Endothelial cell of umbilical vein (primary cell): ENCODE results near the gene MYH11. TPM values are rescaled to one million over a fixed set of nuclear protein-coding genes. Genes with fewer than 3 reads are reported as not detected.

Experiments
- BruUV-seq: library from RNA; stranded (reverse); fragments of 400-500 nt; replicated peaks from 2 replicates; lab custom pipeline; 2021; lab: Mats Ljungman, UMichigan
- CTCF ChIA-PET: fragments of 300-600, 350-600 bp; sonication (Branson Sonifier 250); formaldehyde crosslinking; loops from one replicate; lab custom pipeline; 2021; ENCODE audit warnings: antibody characterized with exemption, inconsistent platforms; lab: Charles Lee
- POLR2A ChIA-PET: fragments of 300-600, 350-600 bp; sonication (Branson Sonifier 250); formaldehyde crosslinking; loops from one replicate; lab custom pipeline; 2021; ENCODE audit warnings: antibody characterized with exemption, inconsistent platforms; lab: Charles Lee
- DNase-seq: peaks from one replicate; pipeline ENCODE4 v3.0.0-alpha.2; 2011; ENCODE audit warnings: low read depth, low spot score
- FAIRE-seq: peaks from 2 replicates; lab custom pipeline; 2011; peaks lifted over from hg19 to GRCh38; lab: Jason Lieb, UNC
- H2AFZ ChIP-seq: 2 replicates; pipeline ENCODE4 v1.6.0; 2012; ENCODE audit warnings: low read depth, low read length, control low read depth, inconsistent platforms
- H3K27ac ChIP-seq: 2 replicates; pipeline ENCODE4 v1.5.1; 2011; ENCODE audit warnings: low read depth, mild to moderate bottlenecking, control low read depth, low read length, moderate library complexity; ENCODE audit not compliant: insufficient read depth
- H3K27me3 ChIP-seq, 2 experiments: 2 replicates each; pipeline versions ENCODE4 v1.6.0 to v1.6.1; 2011; ENCODE audit warnings: low read length in 2 of 2, mixed read lengths in 1 of 2; ENCODE audit not compliant: control insufficient read depth in 2 of 2, insufficient read depth in 2 of 2
- H3K36me3 ChIP-seq, 2 experiments: 2 replicates in 1 of 2; 3 replicates in 1 of 2; pipeline ENCODE4 v1.5.1; 2011; ENCODE audit warnings: low read length in 2 of 2, mild to moderate bottlenecking in 1 of 2, moderate library complexity in 1 of 2; ENCODE audit not compliant: control insufficient read depth in 2 of 2, insufficient read depth in 2 of 2; ENCODE audit errors: extremely low read depth in 1 of 2
- H3K4me1 ChIP-seq: 3 replicates; pipeline ENCODE4 v1.5.1; 2011; ENCODE audit warnings: mild to moderate bottlenecking, low read length; ENCODE audit not compliant: control insufficient read depth, insufficient read depth; ENCODE audit errors: extremely low read depth
- H3K4me2 ChIP-seq: 2 replicates; pipeline ENCODE4 v1.6.1; 2011; ENCODE audit warnings: low read length, control low read depth, mixed read lengths; ENCODE audit not compliant: insufficient read depth
- H3K4me3 ChIP-seq, 3 experiments: fragments of 200-600 bp in 1 of 3; sonication (generic), shearing (Covaris generic) in 1 of 3; replicated peaks in 1 of 3; 2 replicates each; pipeline ENCODE4 v1.5.1; 2011 to 2016; ENCODE audit warnings: control low read depth in 3 of 3, low read length in 3 of 3, mild to moderate bottlenecking in 2 of 3, inconsistent platforms in 1 of 3, low read depth in 1 of 3, moderate library complexity in 1 of 3; ENCODE audit not compliant: insufficient read depth in 1 of 3
- H3K79me2 ChIP-seq: 2 replicates; pipeline ENCODE4 v1.6.0; 2012; ENCODE audit warnings: low read length, inconsistent platforms; ENCODE audit not compliant: control insufficient read depth, insufficient read depth
- H3K9ac ChIP-seq: replicated peaks from 2 replicates; pipeline ENCODE3; 2011; ENCODE audit warnings: low read length, control low read depth; ENCODE audit not compliant: insufficient read depth; ENCODE audit errors: extremely low read depth
- H3K9me1 ChIP-seq: replicated peaks from 3 replicates; pipeline ENCODE4 v1.6.0; 2011; ENCODE audit warnings: mild to moderate bottlenecking, low read length; ENCODE audit not compliant: control insufficient read depth, insufficient read depth; ENCODE audit errors: extremely low read depth
- H3K9me3 ChIP-seq: replicated peaks from 2 replicates; pipeline ENCODE4 v1.5.1; 2012; ENCODE audit warnings: low read length, inconsistent platforms; ENCODE audit not compliant: control insufficient read depth, insufficient read depth
- H4K20me1 ChIP-seq: replicated peaks from 2 replicates; pipeline ENCODE3; 2011; ENCODE audit warnings: mild to moderate bottlenecking, low read length; ENCODE audit not compliant: control insufficient read depth, insufficient read depth; ENCODE audit errors: extremely low read depth
- CTCF ChIP-seq, 2 donors: IDR thresholded peaks; 1 replicate in 1 of 2; 2 replicates in 1 of 2; pipeline ENCODE4 v1.5.1; 2011; ENCODE audit warnings: low read length in 2 of 2, mild to moderate bottlenecking in 2 of 2, moderate library complexity in 2 of 2, control low read depth in 1 of 2, inconsistent platforms in 1 of 2, low read depth in 1 of 2; ENCODE audit not compliant: insufficient read depth in 1 of 2; ENCODE audit errors: extremely low read depth in 1 of 2
- EZH2 ChIP-seq: IDR thresholded peaks from 2 replicates; pipeline ENCODE4 v1.6.1; 2012; ENCODE audit warnings: borderline replicate concordance, low read depth, mild to moderate bottlenecking, moderate library complexity, low read length, inconsistent platforms; ENCODE audit not compliant: severe bottlenecking
- GATA2 ChIP-seq: IDR thresholded peaks from 2 replicates; pipeline ENCODE4 v1.7.0; 2011; ENCODE audit warnings: low read depth, mild to moderate bottlenecking, moderate library complexity, mixed read lengths, low read length; ENCODE audit not compliant: insufficient read length, insufficient read depth
- JUN ChIP-seq: IDR thresholded peaks from 2 replicates; pipeline ENCODE4 v1.6.1; 2011; ENCODE audit warnings: borderline replicate concordance, low read depth; ENCODE audit not compliant: insufficient read length, insufficient read depth
- MAX ChIP-seq: IDR thresholded peaks from 2 replicates; pipeline ENCODE4 v1.6.1; 2011; ENCODE audit not compliant: insufficient read depth, insufficient read length
- POLR2A ChIP-seq: IDR thresholded peaks from 2 replicates; pipeline ENCODE4 v1.6.1; 2012; ENCODE audit warnings: low read depth, mild to moderate bottlenecking, control low read depth, low read length
- POLR2AphosphoS5 ChIP-seq: IDR thresholded peaks from 2 replicates; pipeline ENCODE4 v1.6.1; 2012; ENCODE audit warnings: low read depth, mild to moderate bottlenecking, control low read depth, low read length, moderate library complexity; ENCODE audit not compliant: insufficient read depth
- dilution Hi-C: fragments of 300-500 bp; cut with MboI; formaldehyde crosslinking; loops from one replicate; pipeline ENCODE4 v1.15.0; 2019; ENCODE audit warnings: low sequenced_read_pairs; ENCODE audit not compliant: extremely low pct_ligation_motif_present
- intact Hi-C: fragments of 100-400 bp; cut with micrococcal nuclease; formaldehyde crosslinking; loops from one replicate; pipeline ENCODE4 v1.10.0; 2022
- polyA plus RNA-seq, 4 experiments: library from polyadenylated mRNA; depleted of rRNA in 3 of 4; stranded (reverse) in 3 of 4; unstranded in 1 of 4; fragments of >200 nt; gene quantifications; 2 replicates each; pipeline versions ENCODE4 v1.2.1 to v1.2.3, GENCODE V29; 2011 to 2012; ENCODE audit warnings: missing spikeins in 1 of 4
- total RNA-seq: library from RNA; stranded (reverse); gene quantifications from 2 replicates; pipeline ENCODE4 v1.2.3, GENCODE V29; 2021

The MYH11 gene
- total and polyA plus RNA-seq, 2 donors (not counting 3 experiments of a cell fraction or from before 2014, with no cell fraction given) = not detected

GRCh38 chr16:15897121-15897780, 40.4 kb upstream of the MYH11 start:
- Histone ChIP-seq H3K9me3 (no peaks in the 10 kb centered on the region), H4K20me1 (no peaks in the 10 kb centered on the region), H3K4me1 (no peaks in the 10 kb centered on the region), H3K27ac (no peak overlapping the region), H3K9me1 (no peaks in the 10 kb centered on the region), H3K79me2 (no peaks in the 10 kb centered on the region), H3K27me3 (no peaks in the 10 kb centered on the region), H3K9ac (no peak overlapping the region), H3K36me3 (no peaks in the 10 kb centered on the region), H3K4me2 (no peak overlapping the region), H2AFZ (no peak overlapping the region), H3K4me3 (no peak overlapping the region)
- no peak for TF ChIP-seq JUN
- no peak for TF ChIP-seq GATA2
- no peak for TF ChIP-seq CTCF (IDR thresholded peaks at IDR 0.05; ENCODE audit: extremely low read depth in 1 of 2, insufficient read depth in 1 of 2, low read depth in 1 of 2, low read length in 2 of 2)
- TF ChIP-seq POLR2A = no peak
- no peak for TF ChIP-seq POLR2AphosphoS5
- TF ChIP-seq EZH2 = no peak
- no peak for TF ChIP-seq MAX
- intact Hi-C loops = no loop called here
- POLR2A ChIA-PET = no interaction called here
- BruUV-seq = no TSS peak
- FAIRE-seq = no peak
- CTCF ChIA-PET = interaction anchor here (1.1 to 4.1 kb wide), 2 partner anchors 9 to 22 kb away, joined by 4 to 17 read pairs; partner anchors contain the start of gene CEP20
- dilution Hi-C loops = no loop called here
- DNase-seq = no peak
